Liver (tissue), 9 donors: ENCODE measurements around the gene UGT2B7. TPM values are rescaled to one million over a fixed set of nuclear protein-coding genes. Genes with fewer than 3 reads are reported as not detected.
A peak's percentile ranks its signal among the peaks of the same experiment; 100 is the strongest.

ENCODE experiments used
- DNase-seq: peaks from one replicate; pipeline ENCODE4 v3.0.0-alpha.2; 2017; ENCODE audit warnings: low spot score
- H3K27ac ChIP-seq, 2 donors: one replicate each; pipeline ENCODE4 v1.7.0; 2013; ENCODE audit warnings: inconsistent platforms in 2 of 2, low read length in 2 of 2, control low read depth in 1 of 2, low read depth in 1 of 2, mild to moderate bottlenecking in 1 of 2
- H3K27me3 ChIP-seq, 4 donors: one replicate each; pipeline versions ENCODE4 v1.6.1 to v1.7.0; 2013; ENCODE audit warnings: low read length in 3 of 4, inconsistent platforms in 1 of 4, mild to moderate bottlenecking in 1 of 4, moderate library complexity in 1 of 4; ENCODE audit not compliant: control insufficient read depth in 4 of 4, insufficient read depth in 4 of 4
- H3K36me3 ChIP-seq, 4 donors: one replicate each; pipeline versions ENCODE4 v1.6.1 to v1.7.0; 2013; ENCODE audit warnings: low read length in 3 of 4, mild to moderate bottlenecking in 3 of 4, low read depth in 1 of 4, moderate library complexity in 1 of 4; ENCODE audit not compliant: control insufficient read depth in 4 of 4, insufficient read depth in 3 of 4
- H3K4me1 ChIP-seq, 4 donors: one replicate each; pipeline versions ENCODE4 v1.6.1 to v1.7.0; 2013; ENCODE audit warnings: low read length in 3 of 4, mild to moderate bottlenecking in 3 of 4, moderate library complexity in 1 of 4; ENCODE audit not compliant: control insufficient read depth in 4 of 4, insufficient read depth in 4 of 4
- H3K4me3 ChIP-seq, 3 donors: one replicate each; pipeline versions ENCODE4 v1.6.1 to v1.7.0; 2013; ENCODE audit warnings: low read length in 3 of 3, control low read depth in 1 of 3, low read depth in 1 of 3, mild to moderate bottlenecking in 1 of 3
- H3K9ac ChIP-seq, 2 donors: one replicate each; pipeline ENCODE4 v1.7.0; 2013; ENCODE audit warnings: low read length in 2 of 2, mild to moderate bottlenecking in 2 of 2, moderate library complexity in 2 of 2, control low read depth in 1 of 2, low read depth in 1 of 2
- H3K9me3 ChIP-seq, 4 donors: one replicate each; pipeline versions ENCODE4 v1.6.1 to v1.7.0; 2013; ENCODE audit warnings: low read length in 3 of 4; ENCODE audit not compliant: control insufficient read depth in 4 of 4
- EGR1 ChIP-seq, 2 donors: IDR thresholded peaks; 2 replicates each; pipeline ENCODE4 v1.6.1; 2016 to 2018; ENCODE audit warnings: antibody characterized with exemption in 2 of 2, low read depth in 2 of 2
- FOXA1 ChIP-seq: IDR thresholded peaks from 2 replicates; pipeline ENCODE4 v1.6.1; 2016; ENCODE audit warnings: antibody characterized with exemption
- FOXA2 ChIP-seq: IDR thresholded peaks from 2 replicates; pipeline ENCODE4 v1.6.1; 2016; ENCODE audit warnings: antibody characterized with exemption
- GABPA ChIP-seq, 2 donors: IDR thresholded peaks in 1 of 2; conservative IDR thresholded peaks in 1 of 2; 2 replicates each; pipeline ENCODE4 v1.6.1; 2016; ENCODE audit warnings: antibody characterized with exemption in 2 of 2, mild to moderate bottlenecking in 1 of 2, moderate library complexity in 1 of 2
- HNF4A ChIP-seq, 2 donors: conservative IDR thresholded peaks; 2 replicates each; pipeline ENCODE4 v1.6.1; 2016; ENCODE audit warnings: antibody characterized with exemption in 2 of 2, mild to moderate bottlenecking in 2 of 2
- HNF4G ChIP-seq: IDR thresholded peaks from 2 replicates; pipeline ENCODE4 v1.6.1; 2016; ENCODE audit warnings: antibody characterized with exemption
- JUND ChIP-seq, 2 donors: IDR thresholded peaks; 2 replicates each; pipeline ENCODE4 v1.6.1; 2016; ENCODE audit warnings: antibody characterized with exemption in 2 of 2
- NR2F2 ChIP-seq: IDR thresholded peaks from 2 replicates; pipeline ENCODE4 v1.6.1; 2016; ENCODE audit warnings: antibody characterized with exemption
- RAD21 ChIP-seq, 2 donors: IDR thresholded peaks; 2 replicates each; pipeline ENCODE4 v1.6.1; 2016; ENCODE audit warnings: antibody characterized with exemption in 2 of 2, mild to moderate bottlenecking in 2 of 2
- RXRA ChIP-seq, 2 donors: IDR thresholded peaks; 2 replicates each; pipeline ENCODE4 v1.6.1; 2017 to 2018; ENCODE audit warnings: antibody characterized with exemption in 2 of 2, mild to moderate bottlenecking in 1 of 2
- SP1 ChIP-seq: IDR thresholded peaks from 2 replicates; pipeline ENCODE4 v1.6.1; 2018; ENCODE audit warnings: antibody characterized with exemption, mild to moderate bottlenecking
- TAF1 ChIP-seq: conservative IDR thresholded peaks from 2 replicates; pipeline ENCODE4 v1.6.1; 2016; ENCODE audit warnings: antibody characterized with exemption, mild to moderate bottlenecking
- YY1 ChIP-seq: IDR thresholded peaks from 2 replicates; pipeline ENCODE4 v1.6.1; 2016; ENCODE audit warnings: antibody characterized with exemption, mild to moderate bottlenecking
- WGBS: extraction: QIAGEN DNeasy Blood & Tissue Kit; methylation state at CpG from one replicate; pipeline ENCODE4 v1.1.7; 2013; 5-methylcytosine and 5-hydroxymethylcytosine counted together
- polyA plus RNA-seq, 2 donors: library from polyadenylated mRNA; stranded (reverse) in 1 of 2; unstranded in 1 of 2; fragments of 200-250 nt in 1 of 2; fragments of >200 nt in 1 of 2; fragmentation: Nextera tagmentation in 1 of 2; extraction: Ambion mirVana in 1 of 2; gene quantifications; one replicate each; pipeline versions ENCODE4 v1.2.1 to v1.2.3, GENCODE V29; 2013 to 2015
- total RNA-seq, 2 donors: library from RNA; depleted of rRNA; stranded (reverse); fragments of >200 nt; gene quantifications; one replicate each; pipeline ENCODE4 v1.2.3, GENCODE V29; 2014
- TF ChIP-seq, protein P1 (sequence below): fragments of 150-350 bp; IDR thresholded peaks from 2 replicates; pipeline ENCODE4 v1.5.1; 2017; ENCODE audit warnings: improper control_type of control experiment, low read depth, low read length; ENCODE audit not compliant: missing input control
- TF ChIP-seq, protein P2 (sequence below): IDR thresholded peaks from 2 replicates; pipeline ENCODE4 v1.6.1; 2016; ENCODE audit warnings: antibody characterized with exemption
- TF ChIP-seq, protein P3 (sequence below): IDR thresholded peaks from 2 replicates; pipeline ENCODE4 v1.6.1; 2016; ENCODE audit warnings: antibody characterized with exemption
- TF ChIP-seq, protein P4 (sequence below): IDR thresholded peaks from 2 replicates; pipeline ENCODE4 v1.6.1; 2016; ENCODE audit warnings: antibody characterized with exemption
- TF ChIP-seq, protein P5 (sequence below): IDR thresholded peaks from 2 replicates; pipeline ENCODE4 v1.6.1; 2016; ENCODE audit warnings: antibody characterized with exemption, mild to moderate bottlenecking
- donor health status: healthy.
- donor health status: healthy.
- donor health status: healthy.
- donor health status: healthy.
- donor health status: healthy.

Gene UGT2B7
- total and polyA plus RNA-seq, 4 donors, result 5.9 to 198 (median 164) TPM

DNA sequence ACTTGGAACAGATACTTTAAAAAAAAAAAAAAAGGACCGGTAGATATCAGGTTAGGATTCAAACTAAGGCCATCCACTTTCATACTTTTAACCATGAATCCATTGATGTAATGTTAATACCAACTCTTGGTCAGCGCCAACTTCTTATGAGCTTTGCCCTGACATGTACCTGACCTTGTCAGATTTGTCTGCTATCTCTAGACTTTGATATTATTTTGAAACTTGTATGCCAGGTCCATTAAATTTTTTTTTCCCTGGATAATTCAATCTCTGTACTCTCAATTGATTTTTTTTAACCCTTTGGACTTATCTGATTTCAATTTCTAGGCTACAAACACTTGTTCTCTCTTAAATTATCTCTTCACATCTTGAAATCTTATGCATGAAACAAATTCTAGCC, 27.2 kb upstream of the UGT2B7 start (continued):
- TF ChIP-seq, protein P1, sequence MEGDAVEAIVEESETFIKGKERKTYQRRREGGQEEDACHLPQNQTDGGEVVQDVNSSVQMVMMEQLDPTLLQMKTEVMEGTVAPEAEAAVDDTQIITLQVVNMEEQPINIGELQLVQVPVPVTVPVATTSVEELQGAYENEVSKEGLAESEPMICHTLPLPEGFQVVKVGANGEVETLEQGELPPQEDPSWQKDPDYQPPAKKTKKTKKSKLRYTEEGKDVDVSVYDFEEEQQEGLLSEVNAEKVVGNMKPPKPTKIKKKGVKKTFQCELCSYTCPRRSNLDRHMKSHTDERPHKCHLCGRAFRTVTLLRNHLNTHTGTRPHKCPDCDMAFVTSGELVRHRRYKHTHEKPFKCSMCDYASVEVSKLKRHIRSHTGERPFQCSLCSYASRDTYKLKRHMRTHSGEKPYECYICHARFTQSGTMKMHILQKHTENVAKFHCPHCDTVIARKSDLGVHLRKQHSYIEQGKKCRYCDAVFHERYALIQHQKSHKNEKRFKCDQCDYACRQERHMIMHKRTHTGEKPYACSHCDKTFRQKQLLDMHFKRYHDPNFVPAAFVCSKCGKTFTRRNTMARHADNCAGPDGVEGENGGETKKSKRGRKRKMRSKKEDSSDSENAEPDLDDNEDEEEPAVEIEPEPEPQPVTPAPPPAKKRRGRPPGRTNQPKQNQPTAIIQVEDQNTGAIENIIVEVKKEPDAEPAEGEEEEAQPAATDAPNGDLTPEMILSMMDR, result no peak
- TF ChIP-seq NR2F2 (peak; percentile 19), SP1 (peak; percentile 57), YY1 (peak; percentile 66), JUND (IDR thresholded peaks at IDR 0.05) (peak in 1 of 2 donors; percentile 64), RXRA (IDR thresholded peaks at IDR 0.05) (peak; percentile 86 to 88)
- TF ChIP-seq, protein P2, sequence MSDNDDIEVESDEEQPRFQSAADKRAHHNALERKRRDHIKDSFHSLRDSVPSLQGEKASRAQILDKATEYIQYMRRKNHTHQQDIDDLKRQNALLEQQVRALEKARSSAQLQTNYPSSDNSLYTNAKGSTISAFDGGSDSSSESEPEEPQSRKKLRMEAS, result peak; percentile 52

DNA sequence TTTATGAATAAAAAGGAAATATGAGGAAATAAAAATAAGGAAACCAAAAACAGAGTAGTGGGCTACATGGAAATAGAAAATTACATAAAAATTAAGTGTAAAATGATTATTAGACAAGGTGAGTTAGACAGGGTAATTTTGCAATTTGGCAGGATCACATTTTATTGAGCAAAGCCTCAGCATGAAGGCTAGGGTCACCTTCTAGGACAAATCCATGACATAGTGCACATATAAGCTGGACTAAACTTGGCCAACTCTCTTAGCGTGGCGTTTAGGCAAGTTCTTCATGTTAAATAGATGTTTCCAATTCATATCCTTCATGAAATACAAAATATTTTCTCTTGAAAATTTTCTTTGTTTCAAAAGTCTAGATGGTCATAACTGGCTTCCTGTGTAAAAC, 25.7 kb upstream of the UGT2B7 start:
- WGBS, result 37% methylated on average over 2 of the region's 2 CpGs
- H3K27ac ChIP-seq, result peak overlapping the region; percentile 13 to 62
- H3K4me1 ChIP-seq, result peaks cover 4 to 41% (median 22%) of the 10 kb centered on the region in 4 donors
- H3K9ac ChIP-seq, result no peak overlapping the region
- H3K4me3 ChIP-seq, result no peak overlapping the region
- H3K36me3 ChIP-seq, result no peaks in the 10 kb centered on the region
- no peaks in the 10 kb centered on the region for H3K27me3 ChIP-seq
- no peak for DNase-seq
- TF ChIP-seq, protein P2, result no peak
- TF ChIP-seq, protein P3, sequence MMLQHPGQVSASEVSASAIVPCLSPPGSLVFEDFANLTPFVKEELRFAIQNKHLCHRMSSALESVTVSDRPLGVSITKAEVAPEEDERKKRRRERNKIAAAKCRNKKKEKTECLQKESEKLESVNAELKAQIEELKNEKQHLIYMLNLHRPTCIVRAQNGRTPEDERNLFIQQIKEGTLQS, result no peak
- TF ChIP-seq, protein P4, sequence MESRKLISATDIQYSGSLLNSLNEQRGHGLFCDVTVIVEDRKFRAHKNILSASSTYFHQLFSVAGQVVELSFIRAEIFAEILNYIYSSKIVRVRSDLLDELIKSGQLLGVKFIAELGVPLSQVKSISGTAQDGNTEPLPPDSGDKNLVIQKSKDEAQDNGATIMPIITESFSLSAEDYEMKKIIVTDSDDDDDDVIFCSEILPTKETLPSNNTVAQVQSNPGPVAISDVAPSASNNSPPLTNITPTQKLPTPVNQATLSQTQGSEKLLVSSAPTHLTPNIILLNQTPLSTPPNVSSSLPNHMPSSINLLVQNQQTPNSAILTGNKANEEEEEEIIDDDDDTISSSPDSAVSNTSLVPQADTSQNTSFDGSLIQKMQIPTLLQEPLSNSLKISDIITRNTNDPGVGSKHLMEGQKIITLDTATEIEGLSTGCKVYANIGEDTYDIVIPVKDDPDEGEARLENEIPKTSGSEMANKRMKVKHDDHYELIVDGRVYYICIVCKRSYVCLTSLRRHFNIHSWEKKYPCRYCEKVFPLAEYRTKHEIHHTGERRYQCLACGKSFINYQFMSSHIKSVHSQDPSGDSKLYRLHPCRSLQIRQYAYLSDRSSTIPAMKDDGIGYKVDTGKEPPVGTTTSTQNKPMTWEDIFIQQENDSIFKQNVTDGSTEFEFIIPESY, result no peak
- TF ChIP-seq RXRA (IDR thresholded peaks at IDR 0.05) (peak; percentile 39 to 64), JUND (IDR thresholded peaks at IDR 0.05) (peak in 1 of 2 donors; percentile 8), FOXA2 (no peak), YY1 (peak; percentile 34), NR2F2 (no peak), RAD21 (IDR thresholded peaks at IDR 0.05) (peak in 1 of 2 donors; percentile 23), HNF4G (no peak), GABPA (IDR thresholded peaks at IDR 0.05 in 1 of 2, conservative IDR thresholded peaks at IDR 0.05 in 1 of 2) (no peak), FOXA1 (no peak), EGR1 (IDR thresholded peaks at IDR 0.05; ENCODE audit: low read depth in 2 of 2) (no peak), TAF1 (no peak), SP1 (no peak), HNF4A (conservative IDR thresholded peaks at IDR 0.05) (peak; percentile 41 to 57)
- TF ChIP-seq, protein P5, sequence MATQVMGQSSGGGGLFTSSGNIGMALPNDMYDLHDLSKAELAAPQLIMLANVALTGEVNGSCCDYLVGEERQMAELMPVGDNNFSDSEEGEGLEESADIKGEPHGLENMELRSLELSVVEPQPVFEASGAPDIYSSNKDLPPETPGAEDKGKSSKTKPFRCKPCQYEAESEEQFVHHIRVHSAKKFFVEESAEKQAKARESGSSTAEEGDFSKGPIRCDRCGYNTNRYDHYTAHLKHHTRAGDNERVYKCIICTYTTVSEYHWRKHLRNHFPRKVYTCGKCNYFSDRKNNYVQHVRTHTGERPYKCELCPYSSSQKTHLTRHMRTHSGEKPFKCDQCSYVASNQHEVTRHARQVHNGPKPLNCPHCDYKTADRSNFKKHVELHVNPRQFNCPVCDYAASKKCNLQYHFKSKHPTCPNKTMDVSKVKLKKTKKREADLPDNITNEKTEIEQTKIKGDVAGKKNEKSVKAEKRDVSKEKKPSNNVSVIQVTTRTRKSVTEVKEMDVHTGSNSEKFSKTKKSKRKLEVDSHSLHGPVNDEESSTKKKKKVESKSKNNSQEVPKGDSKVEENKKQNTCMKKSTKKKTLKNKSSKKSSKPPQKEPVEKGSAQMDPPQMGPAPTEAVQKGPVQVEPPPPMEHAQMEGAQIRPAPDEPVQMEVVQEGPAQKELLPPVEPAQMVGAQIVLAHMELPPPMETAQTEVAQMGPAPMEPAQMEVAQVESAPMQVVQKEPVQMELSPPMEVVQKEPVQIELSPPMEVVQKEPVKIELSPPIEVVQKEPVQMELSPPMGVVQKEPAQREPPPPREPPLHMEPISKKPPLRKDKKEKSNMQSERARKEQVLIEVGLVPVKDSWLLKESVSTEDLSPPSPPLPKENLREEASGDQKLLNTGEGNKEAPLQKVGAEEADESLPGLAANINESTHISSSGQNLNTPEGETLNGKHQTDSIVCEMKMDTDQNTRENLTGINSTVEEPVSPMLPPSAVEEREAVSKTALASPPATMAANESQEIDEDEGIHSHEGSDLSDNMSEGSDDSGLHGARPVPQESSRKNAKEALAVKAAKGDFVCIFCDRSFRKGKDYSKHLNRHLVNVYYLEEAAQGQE, result no peak
- TF ChIP-seq, protein P1, result no peak
- no peaks in the 10 kb centered on the region for H3K9me3 ChIP-seq
